Mesenchymal stem cell (in vitro differentiated cells and primary cell): ENCODE data around the gene EMC6.

Experiments used
- DNase-seq: peaks from one replicate; pipeline ENCODE4 v3.0.0-alpha.2; 2013
- H2AFZ ChIP-seq: one replicate; pipeline ENCODE4 v1.6.1; 2013; ENCODE audit warnings: low read depth, mild to moderate bottlenecking, control low read depth, inconsistent platforms, low read length, moderate library complexity
- H2AK5ac ChIP-seq: 2 replicates; pipeline ENCODE4 v1.6.1; 2013; ENCODE audit warnings: low read length, moderate library complexity, mild to moderate bottlenecking, inconsistent platforms; ENCODE audit not compliant: severe bottlenecking
- H2BK120ac ChIP-seq: one replicate; pipeline ENCODE4 v1.6.1; 2013; ENCODE audit warnings: low read depth, mild to moderate bottlenecking, inconsistent platforms, low read length, moderate library complexity
- H2BK12ac ChIP-seq, 2 experiments: one replicate each; pipeline ENCODE4 v1.6.1; 2013; ENCODE audit warnings: inconsistent platforms in 2 of 2, low read length in 2 of 2, mild to moderate bottlenecking in 2 of 2, moderate library complexity in 2 of 2, control low read depth in 1 of 2
- H2BK15ac ChIP-seq: one replicate; pipeline ENCODE4 v1.6.1; 2013; ENCODE audit warnings: mild to moderate bottlenecking, low read depth, inconsistent platforms; ENCODE audit not compliant: poor library complexity, severe bottlenecking
- H2BK5ac ChIP-seq: 2 replicates; pipeline ENCODE4 v1.6.1; 2013; ENCODE audit warnings: low read depth, mild to moderate bottlenecking, low read length, control low read depth, inconsistent platforms; ENCODE audit not compliant: poor library complexity, severe bottlenecking
- H3K14ac ChIP-seq, 2 experiments: one replicate each; pipeline ENCODE4 v1.6.1; 2013; ENCODE audit warnings: inconsistent platforms in 2 of 2, low read length in 2 of 2, control low read depth in 1 of 2, mild to moderate bottlenecking in 1 of 2, moderate library complexity in 1 of 2
- H3K18ac ChIP-seq, 2 experiments: one replicate each; pipeline ENCODE4 v1.6.1; 2013; ENCODE audit warnings: inconsistent platforms in 2 of 2, low read length in 2 of 2, control low read depth in 1 of 2, low read depth in 1 of 2, mild to moderate bottlenecking in 1 of 2
- H3K23ac ChIP-seq, 2 experiments: one replicate each; pipeline ENCODE4 v1.6.1; 2013; ENCODE audit warnings: inconsistent platforms in 2 of 2, low read length in 2 of 2, mild to moderate bottlenecking in 2 of 2, moderate library complexity in 2 of 2, control low read depth in 1 of 2
- H3K27ac ChIP-seq: 2 replicates; pipeline ENCODE4 v1.5.1; 2013; ENCODE audit warnings: mild to moderate bottlenecking, moderate library complexity, low read length, control low read depth, inconsistent platforms; ENCODE audit not compliant: poor library complexity, severe bottlenecking
- H3K27me3 ChIP-seq, 2 experiments: 2 replicates each; pipeline versions ENCODE4 v1.6.1 to v1.7.0; 2013; ENCODE audit warnings: low read length in 2 of 2, mild to moderate bottlenecking in 2 of 2, moderate library complexity in 2 of 2, control low read depth in 1 of 2, inconsistent platforms in 1 of 2; ENCODE audit not compliant: control insufficient read depth in 1 of 2, insufficient read depth in 1 of 2
- H3K36me3 ChIP-seq, 2 experiments: 2 replicates each; pipeline versions ENCODE4 v1.6.1 to v1.7.0; 2013; ENCODE audit warnings: low read length in 2 of 2, control low read depth in 1 of 2, inconsistent platforms in 1 of 2, low read depth in 1 of 2, mild to moderate bottlenecking in 1 of 2; ENCODE audit not compliant: insufficient read depth in 2 of 2, control insufficient read depth in 1 of 2
- H3K4ac ChIP-seq, 2 experiments: one replicate each; pipeline ENCODE4 v1.6.1; 2013; ENCODE audit warnings: inconsistent platforms in 2 of 2, low read length in 2 of 2, mild to moderate bottlenecking in 2 of 2, moderate library complexity in 2 of 2, control low read depth in 1 of 2, low read depth in 1 of 2
- H3K4me1 ChIP-seq: 2 replicates; pipeline ENCODE4 v1.6.1; 2013; ENCODE audit warnings: low read depth, low read length, control low read depth; ENCODE audit not compliant: control insufficient read depth, insufficient read depth
- H3K4me2 ChIP-seq: 2 replicates; pipeline ENCODE4 v1.6.1; 2013; ENCODE audit warnings: low read length, mild to moderate bottlenecking, inconsistent platforms; ENCODE audit not compliant: poor library complexity, severe bottlenecking
- H3K4me3 ChIP-seq, 2 experiments: 2 replicates each; pipeline versions ENCODE4 v1.5.1 to v1.7.0; 2013; ENCODE audit warnings: low read length in 2 of 2, mild to moderate bottlenecking in 2 of 2, control low read depth in 1 of 2, low read depth in 1 of 2; ENCODE audit not compliant: insufficient read depth in 1 of 2
- H3K79me1 ChIP-seq: replicated peaks from 2 replicates; pipeline ENCODE4 v1.6.1; 2013; ENCODE audit warnings: mild to moderate bottlenecking, control low read depth, low read length, inconsistent platforms; ENCODE audit not compliant: poor library complexity, severe bottlenecking
- H3K9ac ChIP-seq: 2 replicates; pipeline ENCODE4 v1.7.0; 2013; ENCODE audit warnings: mild to moderate bottlenecking, low read length, moderate library complexity
- H3K9me3 ChIP-seq: 2 replicates; pipeline ENCODE4 v1.7.0; 2013; ENCODE audit warnings: mild to moderate bottlenecking, low read length; ENCODE audit not compliant: control insufficient read depth
- H4K8ac ChIP-seq: one replicate; pipeline ENCODE4 v1.6.1; 2013; ENCODE audit warnings: inconsistent platforms, mild to moderate bottlenecking, low read length, moderate library complexity
- H4K91ac ChIP-seq: one replicate; pipeline ENCODE4 v1.6.1; 2013; ENCODE audit warnings: mild to moderate bottlenecking, low read length, inconsistent platforms
- WGBS: methylation state at CpG from one replicate; pipeline ENCODE4 v1.1.7; 2013; ENCODE audit warnings: mixed read lengths; 5-methylcytosine and 5-hydroxymethylcytosine counted together

Gene EMC6

DNA sequence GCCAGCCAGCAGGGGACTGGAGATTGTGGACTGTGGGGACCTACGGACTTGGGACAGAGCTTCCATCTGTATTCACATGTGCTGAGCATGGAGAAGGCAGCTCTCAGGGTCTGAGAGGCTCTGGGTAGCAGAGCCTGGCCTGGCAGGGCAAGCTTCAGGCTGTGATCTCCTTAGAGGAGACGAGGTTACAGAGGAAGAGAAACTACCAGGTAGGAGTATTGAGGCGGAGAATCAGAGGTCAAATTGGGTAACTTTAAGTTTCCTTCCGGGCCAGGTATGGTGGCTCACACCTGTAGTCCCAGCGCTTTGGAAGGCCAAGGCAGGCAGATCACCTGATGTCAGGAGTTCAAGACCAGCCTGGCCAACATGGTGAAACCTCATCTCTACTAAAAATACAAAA, 23.3 kb upstream of the EMC6 start:
- no peak overlapping the region for H2AK5ac ChIP-seq
- no peak overlapping the region for H3K14ac ChIP-seq
- no peak overlapping the region for H4K8ac ChIP-seq
- no peak overlapping the region for H3K4me2 ChIP-seq
- H2BK12ac ChIP-seq = no peak overlapping the region
- no peak overlapping the region for H2BK120ac ChIP-seq
- H4K91ac ChIP-seq = no peak overlapping the region
- H2BK15ac ChIP-seq = no peak overlapping the region
- no peak overlapping the region for H3K18ac ChIP-seq
- H3K23ac ChIP-seq = no peak overlapping the region
- H3K27me3 ChIP-seq = no peaks in the 10 kb centered on the region
- peaks cover 38 to 66% of the 10 kb centered on the region in 2 experiments for H3K36me3 ChIP-seq
- H3K79me1 ChIP-seq = peaks cover 5% of the 10 kb centered on the region
- H2AFZ ChIP-seq = no peak overlapping the region
- H3K4me3 ChIP-seq = no peak overlapping the region
- H3K9me3 ChIP-seq = no peaks in the 10 kb centered on the region
- no peak for DNase-seq
- no peak overlapping the region for H3K27ac ChIP-seq
- 62% methylated on average over 5 of the region's 5 CpGs for WGBS
- H3K4ac ChIP-seq = no peak overlapping the region
- no peak overlapping the region for H2BK5ac ChIP-seq
- no peak overlapping the region for H3K9ac ChIP-seq
- H3K4me1 ChIP-seq = peaks cover 17% of the 10 kb centered on the region

DNA sequence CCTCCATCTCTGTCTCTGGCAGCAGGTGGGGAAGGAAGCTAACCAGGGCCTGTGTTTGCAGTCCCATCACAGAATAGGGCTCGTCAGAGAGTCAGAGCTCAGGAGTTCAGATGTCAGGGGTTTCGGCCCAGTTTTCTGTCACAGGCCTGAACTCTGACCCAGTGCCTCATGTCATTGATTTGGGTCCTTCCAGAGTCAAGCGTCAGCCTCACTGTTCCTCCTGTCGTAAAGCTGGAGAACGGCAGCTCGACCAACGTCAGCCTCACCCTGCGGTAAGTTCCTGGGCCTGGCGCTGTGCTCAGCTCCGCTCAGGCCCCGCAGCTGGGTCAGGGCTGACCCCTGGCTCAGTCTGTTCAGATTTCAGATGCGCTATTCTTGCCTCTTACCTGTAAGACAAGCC, 21.4 kb upstream of the EMC6 start:
- H2BK5ac ChIP-seq = no peak overlapping the region
- H4K8ac ChIP-seq = no peak overlapping the region
- peaks cover 37 to 62% of the 10 kb centered on the region in 2 experiments for H3K36me3 ChIP-seq
- peak overlapping the region; percentile 70 for H3K9ac ChIP-seq
- DNase-seq = no peak
- no peak overlapping the region for H2AK5ac ChIP-seq
- H3K79me1 ChIP-seq = peaks cover 3% of the 10 kb centered on the region
- H3K4me2 ChIP-seq = no peak overlapping the region
- H3K4me1 ChIP-seq = peaks cover 7% of the 10 kb centered on the region
- H3K23ac ChIP-seq = no peak overlapping the region
- no peak overlapping the region for H4K91ac ChIP-seq
- H2BK15ac ChIP-seq = no peak overlapping the region
- H3K27ac ChIP-seq = no peak overlapping the region
- no peak overlapping the region for H3K4me3 ChIP-seq
- H3K4ac ChIP-seq = no peak overlapping the region
- no peaks in the 10 kb centered on the region for H3K9me3 ChIP-seq
- 78% methylated on average over 12 of the region's 12 CpGs for WGBS
- H3K27me3 ChIP-seq = no peaks in the 10 kb centered on the region
- H2AFZ ChIP-seq = no peak overlapping the region
- H2BK120ac ChIP-seq = no peak overlapping the region
- no peak overlapping the region for H3K14ac ChIP-seq
- no peak overlapping the region for H3K18ac ChIP-seq
- H2BK12ac ChIP-seq = no peak overlapping the region

GRCh38 chr17:3647769-3648555, 20.6 kb upstream of the EMC6 start:
- H3K79me1 ChIP-seq = peaks cover 3% of the 10 kb centered on the region
- H2BK120ac ChIP-seq = no peak overlapping the region
- no peaks in the 10 kb centered on the region for H3K27me3 ChIP-seq
- no peak overlapping the region for H3K18ac ChIP-seq
- no peak overlapping the region for H3K4me2 ChIP-seq
- WGBS = 75% methylated on average over 20 of the region's 20 CpGs
- peak; percentile 60 for DNase-seq
- H2BK15ac ChIP-seq = no peak overlapping the region
- peaks cover 35 to 62% of the 10 kb centered on the region in 2 experiments for H3K36me3 ChIP-seq
- no peak overlapping the region for H2BK5ac ChIP-seq
- H2BK12ac ChIP-seq = no peak overlapping the region
- no peaks in the 10 kb centered on the region for H3K9me3 ChIP-seq
- no peak overlapping the region for H2AFZ ChIP-seq
- H4K91ac ChIP-seq = no peak overlapping the region
- no peak overlapping the region for H3K4me3 ChIP-seq
- H4K8ac ChIP-seq = no peak overlapping the region
- no peak overlapping the region for H2AK5ac ChIP-seq
- H3K9ac ChIP-seq = peak overlapping the region; percentile 70
- peaks cover 7% of the 10 kb centered on the region for H3K4me1 ChIP-seq
- H3K4ac ChIP-seq = no peak overlapping the region
- H3K14ac ChIP-seq = no peak overlapping the region
- H3K23ac ChIP-seq = no peak overlapping the region
- H3K27ac ChIP-seq = no peak overlapping the region

- Histone ChIP-seq H2BK15ac (no peak overlapping the region), H3K4me3 (no peak overlapping the region), H3K9me3 (no peaks in the 10 kb centered on the region), H2AFZ (no peak overlapping the region), H3K79me1 (no peaks in the 10 kb centered on the region), H4K91ac (no peak overlapping the region), H3K14ac (no peak overlapping the region), H3K36me3 (peaks cover 22 to 44% of the 10 kb centered on the region in 2 experiments), H4K8ac (no peak overlapping the region), H3K23ac (no peak overlapping the region), H2AK5ac (no peak overlapping the region), H3K18ac (no peak overlapping the region), H3K4me2 (no peak overlapping the region), H2BK120ac (no peak overlapping the region), H3K9ac (no peak overlapping the region), H3K27ac (no peak overlapping the region), H2BK5ac (no peak overlapping the region), H3K4me1 (peaks cover 34% of the 10 kb centered on the region), H2BK12ac (no peak overlapping the region), H3K4ac (no peak overlapping the region), H3K27me3 (no peaks in the 10 kb centered on the region)
- 91% methylated on average over 8 of the region's 11 CpGs for WGBS
- no peak for DNase-seq
Measured at GRCh38 chr17:3655766-3656165, 12.8 kb upstream of the EMC6 start.
